Measurements from ENCODE around the gene NUDT3.

DNA sequence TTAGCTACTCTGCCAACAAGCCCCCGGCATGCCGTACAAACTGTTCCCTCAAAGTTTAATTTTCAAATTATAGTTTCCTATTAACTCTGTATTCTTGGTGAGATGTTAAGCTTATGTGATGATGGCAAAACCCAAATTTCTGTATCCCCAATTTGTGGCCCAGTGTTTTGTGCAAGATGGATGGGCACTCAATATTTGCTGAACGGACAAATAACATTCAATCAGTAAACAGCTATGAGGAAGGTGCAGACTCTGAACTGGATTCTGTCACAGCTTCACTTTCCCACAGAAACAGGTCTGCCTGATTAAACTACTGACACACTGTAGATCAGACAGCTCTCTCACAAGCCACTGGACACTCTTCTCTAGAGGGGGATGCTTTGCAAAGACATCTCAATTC lies 54.1 kb downstream of the NUDT3 start:
- TF ChIP-seq TEAD4 (IDR thresholded peaks at IDR 0.05; ENCODE audit: borderline replicate concordance, insufficient read depth), result no peak
- TF ChIP-seq, protein P1, sequence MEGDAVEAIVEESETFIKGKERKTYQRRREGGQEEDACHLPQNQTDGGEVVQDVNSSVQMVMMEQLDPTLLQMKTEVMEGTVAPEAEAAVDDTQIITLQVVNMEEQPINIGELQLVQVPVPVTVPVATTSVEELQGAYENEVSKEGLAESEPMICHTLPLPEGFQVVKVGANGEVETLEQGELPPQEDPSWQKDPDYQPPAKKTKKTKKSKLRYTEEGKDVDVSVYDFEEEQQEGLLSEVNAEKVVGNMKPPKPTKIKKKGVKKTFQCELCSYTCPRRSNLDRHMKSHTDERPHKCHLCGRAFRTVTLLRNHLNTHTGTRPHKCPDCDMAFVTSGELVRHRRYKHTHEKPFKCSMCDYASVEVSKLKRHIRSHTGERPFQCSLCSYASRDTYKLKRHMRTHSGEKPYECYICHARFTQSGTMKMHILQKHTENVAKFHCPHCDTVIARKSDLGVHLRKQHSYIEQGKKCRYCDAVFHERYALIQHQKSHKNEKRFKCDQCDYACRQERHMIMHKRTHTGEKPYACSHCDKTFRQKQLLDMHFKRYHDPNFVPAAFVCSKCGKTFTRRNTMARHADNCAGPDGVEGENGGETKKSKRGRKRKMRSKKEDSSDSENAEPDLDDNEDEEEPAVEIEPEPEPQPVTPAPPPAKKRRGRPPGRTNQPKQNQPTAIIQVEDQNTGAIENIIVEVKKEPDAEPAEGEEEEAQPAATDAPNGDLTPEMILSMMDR (IDR thresholded peaks at IDR 0.05), result no peak
- TF ChIP-seq EP300 (IDR thresholded peaks at IDR 0.05; ENCODE audit: borderline replicate concordance in 1 of 2, low read depth in 1 of 2, low read length in 1 of 2), result no peak
- no peak for TF ChIP-seq FOXM1 (IDR thresholded peaks at IDR 0.05; ENCODE audit: low read depth)
- no peak for TF ChIP-seq TAF1 (IDR thresholded peaks at IDR 0.05; ENCODE audit: borderline replicate concordance, low read depth, low read length)
- no peak for TF ChIP-seq EZH2phosphoT487 (IDR thresholded peaks at IDR 0.05; ENCODE audit: borderline replicate concordance, low read depth)
- TF ChIP-seq NRF1 (IDR thresholded peaks at IDR 0.05; ENCODE audit: low read depth, low read length), result no peak
